HG03457 (cell line): ENCODE data around the gene ARHGEF17.

Source experiments
- ATAC-seq: cut with Tn5 transposase; IDR thresholded peaks from one replicate; pipeline ENCODE4 v1.9.1; 2021; ENCODE audit warnings: moderate number of reproducible peaks; ENCODE audit not compliant: unreplicated experiment

Gene ARHGEF17

GRCh38 chr11:73313652-73314051, 5.6 kb downstream of the ARHGEF17 start:
- ATAC-seq: no peak

GRCh38 chr11:73314117-73314961, 6.3 kb downstream of the ARHGEF17 start:
- ATAC-seq: no peak

- no peak for ATAC-seq
Observed at GRCh38 chr11:73315293-73316020, 7.4 kb downstream of the ARHGEF17 start.

- no peak for ATAC-seq
Observed at GRCh38 chr11:73316422-73316821, 8.3 kb downstream of the ARHGEF17 start.

- no peak for ATAC-seq
Observed at GRCh38 chr11:73317373-73317772, 9.3 kb downstream of the ARHGEF17 start.

- no peak for ATAC-seq
Observed at GRCh38 chr11:73317803-73318202, 9.7 kb downstream of the ARHGEF17 start.

- no peak for ATAC-seq
Observed at GRCh38 chr11:73318501-73319011, 10.5 kb downstream of the ARHGEF17 start.

GRCh38 chr11:73320763-73321603, 12.9 kb downstream of the ARHGEF17 start:
- ATAC-seq: no peak

- ATAC-seq: no peak
Observed at GRCh38 chr11:73321604-73322381, 13.7 kb downstream of the ARHGEF17 start.

- ATAC-seq: no peak
Observed at GRCh38 chr11:73322382-73323306, 14.6 kb downstream of the ARHGEF17 start.

GRCh38 chr11:73323464-73323863, 15.4 kb downstream of the ARHGEF17 start:
- no peak for ATAC-seq

GRCh38 chr11:73324116-73324515, 16.0 kb downstream of the ARHGEF17 start:
- ATAC-seq: no peak

GRCh38 chr11:73324665-73325035, 16.6 kb downstream of the ARHGEF17 start:
- no peak for ATAC-seq

GRCh38 chr11:73325036-73325981, 17.2 kb downstream of the ARHGEF17 start:
- peak; percentile 61 for ATAC-seq

- no peak for ATAC-seq
Observed at GRCh38 chr11:73326929-73327811, 19.1 kb downstream of the ARHGEF17 start.

- ATAC-seq: no peak
Observed at GRCh38 chr11:73327812-73328364, 19.8 kb downstream of the ARHGEF17 start.

GRCh38 chr11:73330569-73331093, 22.6 kb downstream of the ARHGEF17 start:
- ATAC-seq: no peak
